M059J (cell line): Measurements from ENCODE around the gene HCFC1. TPM values are rescaled to one million over a fixed set of nuclear protein-coding genes. Genes with fewer than 3 reads are reported as not detected.

Experiments
- DNase-seq: peaks from one replicate; pipeline ENCODE4 v3.0.0-alpha.2; 2012; ENCODE audit warnings: low read depth
- total RNA-seq: library from RNA; depleted of rRNA; stranded (reverse); fragments of >200 nt; shearing (Covaris generic); gene quantifications from 2 replicates; pipeline ENCODE4 v1.2.3, GENCODE V29; 2014

Gene HCFC1
- total RNA-seq, 1 experiment from 2014 or later: 72.3 TPM

GRCh38 chrX:153974003-153974725 lies 2.5 kb upstream of the HCFC1 start:
- DNase-seq: no peak

- no peak for DNase-seq
These were observed 1.7 kb upstream of the HCFC1 start for GRCh38 chrX:153973127-153974002.

GRCh38 chrX:153972368-153973126 lies 929 bp upstream of the HCFC1 start, which contains the start of gene TMEM187:
TMEM187 (plus strand) TSS chrX:153972754; CDS start chrX:153982063, 9,309 bp downstream.
- DNase-seq: peak; percentile 93

GRCh38 chrX:153971124-153971449 lies 531 bp downstream of the HCFC1 start:
- DNase-seq: peak; percentile 94

GRCh38 chrX:153970357-153971123 lies 1.1 kb downstream of the HCFC1 start:
- DNase-seq: peak; percentile 77

- DNase-seq: peak; percentile 42
These were observed 1.7 kb downstream of the HCFC1 start for GRCh38 chrX:153969904-153970356.

- no peak for DNase-seq
These were observed 2.3 kb downstream of the HCFC1 start for GRCh38 chrX:153969125-153969903.

GRCh38 chrX:153968754-153969124 lies 2.9 kb downstream of the HCFC1 start:
- DNase-seq: no peak

- no peak for DNase-seq
These were observed 3.4 kb downstream of the HCFC1 start for GRCh38 chrX:153968255-153968654.

GRCh38 chrX:153967536-153968224 lies 3.9 kb downstream of the HCFC1 start:
- no peak for DNase-seq

GRCh38 chrX:153966841-153967535 lies 4.6 kb downstream of the HCFC1 start:
- no peak for DNase-seq

- DNase-seq: no peak
These were observed 5.3 kb downstream of the HCFC1 start for GRCh38 chrX:153966283-153966688.

- no peak for DNase-seq
These were observed 6.2 kb downstream of the HCFC1 start for GRCh38 chrX:153965406-153965805.

GRCh38 chrX:153964105-153964504 lies 7.5 kb downstream of the HCFC1 start:
- no peak for DNase-seq

GRCh38 chrX:153963546-153963945 lies 8.1 kb downstream of the HCFC1 start:
- no peak for DNase-seq

- no peak for DNase-seq
These were observed 10.3 kb downstream of the HCFC1 start for GRCh38 chrX:153961292-153961691.

GRCh38 chrX:153960786-153961185 lies 10.8 kb downstream of the HCFC1 start:
- no peak for DNase-seq

GRCh38 chrX:153960077-153960476 lies 11.5 kb downstream of the HCFC1 start:
- no peak for DNase-seq

GRCh38 chrX:153959649-153960048 lies 12.0 kb downstream of the HCFC1 start:
- no peak for DNase-seq
